Peyer's patch (tissue), 4 donors: ENCODE results near the gene ATF6.
"Not testable (repeated sequence)": the region's sequence is repeated elsewhere in the genome, so short reads cannot be mapped to it uniquely, and the experiment has no call there.

Source experiments
- POLR2A ChIP-seq, 2 donors: fragments of 450-650 bp; IDR thresholded peaks; one replicate each; pipeline ENCODE4 v1.5.1; 2017; ENCODE audit warnings: antibody characterized with exemption in 2 of 2, mild to moderate bottlenecking in 2 of 2, moderate library complexity in 2 of 2
- TF ChIP-seq, protein P1 (sequence below), 6 experiments: fragments of 450-650 bp in 4 of 6; fragments of 200-600 bp in 2 of 6; sonication (generic) in 1 of 6; IDR thresholded peaks; one replicate each; pipeline ENCODE4 v1.5.1; 2017 to 2019; ENCODE audit warnings: antibody characterized with exemption in 6 of 6, mild to moderate bottlenecking in 3 of 6, moderate library complexity in 1 of 6

DNA sequence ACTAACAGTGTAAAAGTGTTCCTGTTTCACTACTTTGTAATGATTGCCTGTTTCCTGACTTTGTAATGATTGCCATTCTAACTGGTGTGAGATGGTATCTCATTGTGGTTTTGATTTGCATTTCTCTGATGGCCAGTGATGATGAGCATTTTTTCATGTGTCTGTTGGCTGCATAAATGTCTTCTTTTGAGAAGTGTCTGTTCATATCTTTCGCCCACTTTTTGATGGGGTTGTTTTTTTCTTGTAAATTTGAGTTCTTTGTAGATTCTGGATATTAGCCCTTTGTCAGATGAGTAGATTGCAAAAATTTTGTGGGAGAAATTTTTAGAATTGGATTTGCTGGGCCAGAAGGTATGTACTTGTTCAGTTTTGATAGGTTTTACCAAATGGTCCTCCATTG is 43.5 kb downstream of the ATF6 start:
- TF ChIP-seq, protein P1, sequence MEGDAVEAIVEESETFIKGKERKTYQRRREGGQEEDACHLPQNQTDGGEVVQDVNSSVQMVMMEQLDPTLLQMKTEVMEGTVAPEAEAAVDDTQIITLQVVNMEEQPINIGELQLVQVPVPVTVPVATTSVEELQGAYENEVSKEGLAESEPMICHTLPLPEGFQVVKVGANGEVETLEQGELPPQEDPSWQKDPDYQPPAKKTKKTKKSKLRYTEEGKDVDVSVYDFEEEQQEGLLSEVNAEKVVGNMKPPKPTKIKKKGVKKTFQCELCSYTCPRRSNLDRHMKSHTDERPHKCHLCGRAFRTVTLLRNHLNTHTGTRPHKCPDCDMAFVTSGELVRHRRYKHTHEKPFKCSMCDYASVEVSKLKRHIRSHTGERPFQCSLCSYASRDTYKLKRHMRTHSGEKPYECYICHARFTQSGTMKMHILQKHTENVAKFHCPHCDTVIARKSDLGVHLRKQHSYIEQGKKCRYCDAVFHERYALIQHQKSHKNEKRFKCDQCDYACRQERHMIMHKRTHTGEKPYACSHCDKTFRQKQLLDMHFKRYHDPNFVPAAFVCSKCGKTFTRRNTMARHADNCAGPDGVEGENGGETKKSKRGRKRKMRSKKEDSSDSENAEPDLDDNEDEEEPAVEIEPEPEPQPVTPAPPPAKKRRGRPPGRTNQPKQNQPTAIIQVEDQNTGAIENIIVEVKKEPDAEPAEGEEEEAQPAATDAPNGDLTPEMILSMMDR (IDR thresholded peaks at IDR 0.05): not testable (repeated sequence)
- not testable (repeated sequence) for TF ChIP-seq POLR2A (IDR thresholded peaks at IDR 0.05)
